ENCODE measurements around the gene HTRA1. TPM values are rescaled to one million over a fixed set of nuclear protein-coding genes. Genes with fewer than 3 reads are reported as not detected.

The HTRA1 gene
- total RNA-seq, 1 donor from 2014 or later, result not detected

- intact Hi-C loops (cut with micrococcal nuclease), result no loop called here
These were observed 52.9 kb downstream of the HTRA1 start for GRCh38 chr10:122514045-122514840.

- intact Hi-C loops (cut with micrococcal nuclease), result no loop called here
These were observed 53.7 kb downstream of the HTRA1 start for GRCh38 chr10:122515022-122515424.

GRCh38 chr10:122515588-122516231 lies 54.4 kb downstream of the HTRA1 start:
- intact Hi-C loops (cut with micrococcal nuclease), result loop anchor here (2.0 kb wide), 1 partner anchor 49 kb away; no protein-coding TSS in a partner anchor

- intact Hi-C loops (cut with micrococcal nuclease), result loop anchor here (2.0 kb wide), 1 partner anchor 48 kb away; no protein-coding TSS in a partner anchor
These were observed 55.4 kb downstream of the HTRA1 start for GRCh38 chr10:122516734-122517133.

- intact Hi-C loops (cut with micrococcal nuclease), result no loop called here
These were observed 57.8 kb downstream of the HTRA1 start for GRCh38 chr10:122519144-122519543.

GRCh38 chr10:122519873-122520272 lies 58.5 kb downstream of the HTRA1 start:
- intact Hi-C loops (cut with micrococcal nuclease), result no loop called here

GRCh38 chr10:122521011-122521410 lies 59.7 kb downstream of the HTRA1 start:
- intact Hi-C loops (cut with micrococcal nuclease), result no loop called here

- intact Hi-C loops (cut with micrococcal nuclease), result loop anchor here (2.0 kb wide), 1 partner anchor 40 kb away; no protein-coding TSS in a partner anchor
These were observed 63.5 kb downstream of the HTRA1 start for GRCh38 chr10:122524811-122525210.

GRCh38 chr10:122525788-122526187 lies 64.4 kb downstream of the HTRA1 start:
- intact Hi-C loops (cut with micrococcal nuclease), result loop anchor here (2.0 kb wide), 1 partner anchor 39 kb away; no protein-coding TSS in a partner anchor

GRCh38 chr10:122526892-122527291 lies 65.5 kb downstream of the HTRA1 start:
- intact Hi-C loops (cut with micrococcal nuclease), result no loop called here

- intact Hi-C loops (cut with micrococcal nuclease), result no loop called here
These were observed 68.8 kb downstream of the HTRA1 start for GRCh38 chr10:122530177-122530576.

GRCh38 chr10:122531261-122531660 lies 69.9 kb downstream of the HTRA1 start:
- intact Hi-C loops (cut with micrococcal nuclease), result no loop called here

GRCh38 chr10:122531939-122532338 lies 70.6 kb downstream of the HTRA1 start:
- intact Hi-C loops (cut with micrococcal nuclease), result no loop called here

- intact Hi-C loops (cut with micrococcal nuclease), result no loop called here
These were observed 71.4 kb downstream of the HTRA1 start for GRCh38 chr10:122532601-122533296.

GRCh38 chr10:122537545-122537944 lies 76.2 kb downstream of the HTRA1 start:
- intact Hi-C loops (cut with micrococcal nuclease), result no loop called here

- intact Hi-C loops (cut with micrococcal nuclease), result no loop called here
These were observed 80.2 kb downstream of the HTRA1 start for GRCh38 chr10:122541541-122542002.

GRCh38 chr10:122543676-122544445 lies 82.5 kb downstream of the HTRA1 start:
- intact Hi-C loops (cut with micrococcal nuclease), result no loop called here

- intact Hi-C loops (cut with micrococcal nuclease), result no loop called here
These were observed 83.1 kb downstream of the HTRA1 start for GRCh38 chr10:122544493-122544892.

GRCh38 chr10:122546242-122546641 lies 84.9 kb downstream of the HTRA1 start:
- intact Hi-C loops (cut with micrococcal nuclease), result no loop called here

GRCh38 chr10:122548407-122549085 lies 87.2 kb downstream of the HTRA1 start:
- intact Hi-C loops (cut with micrococcal nuclease), result no loop called here

All from T-helper 1 cell treated with Interleukin-12 subunit alpha and Interleukin-12 subunit beta and Interleukin-4 antibody, amounts not matched to agents 30 ng/mL and 1 ng/mL, for 36 hours (primary cell).